Muscle layer of colon (tissue), 2 donors: ENCODE results near the gene PRCP.
"Not testable (repeated sequence)": the region's sequence is repeated elsewhere in the genome, so short reads cannot be mapped to it uniquely, and the experiment has no call there.

ENCODE experiments used
- H3K27ac ChIP-seq: one replicate; pipeline ENCODE4 v1.7.0; 2013; ENCODE audit warnings: low read depth, mild to moderate bottlenecking, low read length, moderate library complexity
- H3K27me3 ChIP-seq, 2 donors: one replicate each; pipeline ENCODE4 v1.7.0; 2013; ENCODE audit warnings: low read length in 2 of 2, mild to moderate bottlenecking in 2 of 2; ENCODE audit not compliant: insufficient read depth in 2 of 2, control insufficient read depth in 1 of 2
- H3K36me3 ChIP-seq: one replicate; pipeline ENCODE4 v1.7.0; 2013; ENCODE audit warnings: mild to moderate bottlenecking, low read length; ENCODE audit not compliant: insufficient read depth
- H3K4me1 ChIP-seq: one replicate; pipeline ENCODE4 v1.7.0; 2013; ENCODE audit warnings: mild to moderate bottlenecking, low read length; ENCODE audit not compliant: insufficient read depth
- H3K4me3 ChIP-seq, 2 donors: one replicate each; pipeline ENCODE4 v1.7.0; 2013; ENCODE audit warnings: low read length in 2 of 2, low read depth in 1 of 2, mild to moderate bottlenecking in 1 of 2, moderate library complexity in 1 of 2
- H3K9ac ChIP-seq: one replicate; pipeline ENCODE4 v1.7.0; 2013; ENCODE audit warnings: low read length
- H3K9me3 ChIP-seq: one replicate; pipeline ENCODE4 v1.7.0; 2013; ENCODE audit warnings: mild to moderate bottlenecking, low read length
- donor health status: abdominal sarcoma.
- donor health status: Adenocarcinoma of cecum.

PRCP gene

GRCh38 chr11:82864268-82864667, 36.0 kb downstream of the PRCP start:
- Histone ChIP-seq H3K36me3 (no peaks in the 10 kb centered on the region), H3K9me3 (no peaks in the 10 kb centered on the region), H3K27ac (no peak overlapping the region), H3K27me3 (no peaks in the 10 kb centered on the region), H3K4me3 (no peak overlapping the region), H3K4me1 (peaks cover 17% of the 10 kb centered on the region), H3K9ac (no peak overlapping the region)

GRCh38 chr11:82863209-82863608, 37.0 kb downstream of the PRCP start:
- Histone ChIP-seq H3K27me3 (no peaks in the 10 kb centered on the region), H3K4me3 (no peak overlapping the region), H3K27ac (no peak overlapping the region), H3K4me1 (peaks cover 26% of the 10 kb centered on the region), H3K9me3 (no peaks in the 10 kb centered on the region), H3K9ac (no peak overlapping the region), H3K36me3 (no peaks in the 10 kb centered on the region)

- Histone ChIP-seq H3K36me3 (no peaks in the 10 kb centered on the region), H3K9me3 (no peaks in the 10 kb centered on the region), H3K27ac (no peak overlapping the region), H3K9ac (no peak overlapping the region), H3K4me3 (no peak overlapping the region), H3K4me1 (peaks cover 23% of the 10 kb centered on the region), H3K27me3 (no peaks in the 10 kb centered on the region)
Observed at GRCh38 chr11:82862379-82862778, 37.9 kb downstream of the PRCP start.

- H3K9me3 ChIP-seq = no peaks in the 10 kb centered on the region
- H3K9ac ChIP-seq = no peak overlapping the region
- no peaks in the 10 kb centered on the region for H3K36me3 ChIP-seq
- peaks cover 18% of the 10 kb centered on the region for H3K4me1 ChIP-seq
- H3K27me3 ChIP-seq = no peaks in the 10 kb centered on the region
- H3K27ac ChIP-seq = no peak overlapping the region
- no peak overlapping the region for H3K4me3 ChIP-seq
Observed at GRCh38 chr11:82859750-82860149, 40.5 kb downstream of the PRCP start.

- no peak overlapping the region for H3K4me3 ChIP-seq
- H3K9ac ChIP-seq = no peak overlapping the region
- no peaks in the 10 kb centered on the region for H3K27me3 ChIP-seq
- H3K4me1 ChIP-seq = peaks cover 10% of the 10 kb centered on the region
- no peaks in the 10 kb centered on the region for H3K36me3 ChIP-seq
- H3K9me3 ChIP-seq = no peaks in the 10 kb centered on the region
- peak overlapping the region; percentile 7 for H3K27ac ChIP-seq
Observed at GRCh38 chr11:82858556-82859091, 41.6 kb downstream of the PRCP start.

GRCh38 chr11:82858133-82858532, 42.1 kb downstream of the PRCP start:
- Histone ChIP-seq H3K9ac (no peak overlapping the region), H3K36me3 (no peaks in the 10 kb centered on the region), H3K27ac (peak overlapping the region; percentile 7), H3K4me3 (no peak overlapping the region), H3K27me3 (no peaks in the 10 kb centered on the region), H3K9me3 (no peaks in the 10 kb centered on the region), H3K4me1 (peaks cover 10% of the 10 kb centered on the region)

GRCh38 chr11:82857145-82857544, 43.1 kb downstream of the PRCP start:
- no peak overlapping the region for H3K9ac ChIP-seq
- no peaks in the 10 kb centered on the region for H3K27me3 ChIP-seq
- no peak overlapping the region for H3K27ac ChIP-seq
- H3K9me3 ChIP-seq = no peaks in the 10 kb centered on the region
- peaks cover 10% of the 10 kb centered on the region for H3K4me1 ChIP-seq
- no peak overlapping the region for H3K4me3 ChIP-seq
- no peaks in the 10 kb centered on the region for H3K36me3 ChIP-seq

- Histone ChIP-seq H3K4me1 (peaks cover 10% of the 10 kb centered on the region), H3K27ac (no peak overlapping the region), H3K36me3 (no peaks in the 10 kb centered on the region), H3K4me3 (no peak overlapping the region), H3K9me3 (no peaks in the 10 kb centered on the region), H3K9ac (no peak overlapping the region), H3K27me3 (no peaks in the 10 kb centered on the region)
Observed at GRCh38 chr11:82855616-82856015, 44.6 kb downstream of the PRCP start.

- H3K27ac ChIP-seq, H3K36me3 ChIP-seq, H3K4me3 ChIP-seq, H3K4me1 ChIP-seq, H3K27me3 ChIP-seq, H3K9me3 ChIP-seq, H3K9ac ChIP-seq: not testable (repeated sequence)
Observed at GRCh38 chr11:82854916-82855315, 45.3 kb downstream of the PRCP start.

GRCh38 chr11:82854242-82854641, 46.0 kb downstream of the PRCP start:
- peaks cover 10% of the 10 kb centered on the region for H3K4me1 ChIP-seq
- H3K9me3 ChIP-seq = no peaks in the 10 kb centered on the region
- no peaks in the 10 kb centered on the region for H3K36me3 ChIP-seq
- H3K9ac ChIP-seq = no peak overlapping the region
- no peaks in the 10 kb centered on the region for H3K27me3 ChIP-seq
- no peak overlapping the region for H3K27ac ChIP-seq
- H3K4me3 ChIP-seq = no peak overlapping the region

GRCh38 chr11:82848829-82849228, 51.4 kb downstream of the PRCP start:
- Histone ChIP-seq H3K4me3 (no peak overlapping the region), H3K27ac (no peak overlapping the region), H3K9me3 (no peaks in the 10 kb centered on the region), H3K4me1 (no peaks in the 10 kb centered on the region), H3K9ac (no peak overlapping the region), H3K36me3 (no peaks in the 10 kb centered on the region), H3K27me3 (no peaks in the 10 kb centered on the region)
